ENCODE measurements around the gene RET.

RET gene

GRCh38 chr10:43120929-43121314 is 44.1 kb downstream of the RET start:
- no peak for DNase-seq (ENCODE audit: low read depth in 2 of 2)

DNA sequence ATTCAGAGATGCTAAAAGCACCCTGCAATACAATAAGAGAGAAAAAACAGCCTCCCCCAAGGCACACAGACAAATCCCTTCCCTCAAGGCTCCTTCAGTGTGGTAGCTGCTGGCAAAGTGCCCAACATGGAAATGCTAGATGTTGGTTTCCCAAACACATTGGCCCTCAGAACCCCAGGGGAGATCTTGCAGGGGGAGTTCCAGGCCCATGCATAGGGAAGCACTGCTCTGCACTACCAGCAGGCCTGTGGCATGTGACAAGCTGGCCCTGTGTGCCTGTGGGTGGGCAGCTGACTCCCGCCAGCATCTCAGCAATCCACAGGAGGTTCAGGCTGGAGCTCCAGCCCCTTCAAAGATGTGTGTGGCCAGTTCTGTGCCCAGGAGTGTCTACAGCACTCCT is 44.6 kb downstream of the RET start:
- DNase-seq (ENCODE audit: low read depth in 2 of 2): no peak

DNA sequence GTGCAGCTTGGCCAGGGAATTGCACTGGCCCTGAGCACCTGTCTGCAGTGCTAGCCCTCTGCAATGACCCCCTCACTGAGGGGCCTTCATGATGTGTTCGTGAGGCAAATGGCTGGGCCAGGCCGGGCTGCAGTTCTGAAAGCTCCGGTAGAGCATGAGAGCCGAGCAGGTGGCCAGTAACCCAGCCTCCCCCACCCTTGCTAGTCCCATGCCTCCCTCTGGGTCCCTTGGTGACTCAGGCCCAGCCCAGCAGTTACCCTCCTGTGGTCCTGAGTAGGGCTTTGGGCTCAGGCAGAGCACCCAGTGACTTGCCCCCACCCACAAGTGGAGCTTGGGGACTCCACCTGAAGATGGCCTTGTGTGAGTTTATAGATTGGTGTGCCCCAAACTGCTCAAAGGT is 45.2 kb downstream of the RET start:
- DNase-seq (ENCODE audit: low read depth in 2 of 2): no peak

DNA sequence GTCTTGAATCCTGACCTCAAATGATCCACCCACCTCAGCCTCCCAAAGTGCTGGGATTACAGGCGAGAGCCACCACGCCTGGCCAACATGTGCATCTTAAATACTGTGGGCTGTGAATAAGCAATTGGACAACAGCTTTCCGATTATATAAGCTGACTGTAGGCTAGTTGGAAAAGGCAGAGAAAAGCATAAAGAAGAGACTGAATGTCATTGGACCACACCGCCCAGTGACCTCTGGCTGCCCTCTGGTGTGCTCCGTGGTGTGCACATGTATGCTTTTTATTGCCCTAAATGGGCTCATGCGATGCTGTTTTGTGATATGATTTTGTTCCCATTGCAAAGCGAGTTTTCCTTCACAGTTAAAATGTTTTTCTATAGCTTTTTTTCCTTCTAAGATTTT is 46.0 kb downstream of the RET start:
- DNase-seq (ENCODE audit: low read depth in 2 of 2): no peak

DNA sequence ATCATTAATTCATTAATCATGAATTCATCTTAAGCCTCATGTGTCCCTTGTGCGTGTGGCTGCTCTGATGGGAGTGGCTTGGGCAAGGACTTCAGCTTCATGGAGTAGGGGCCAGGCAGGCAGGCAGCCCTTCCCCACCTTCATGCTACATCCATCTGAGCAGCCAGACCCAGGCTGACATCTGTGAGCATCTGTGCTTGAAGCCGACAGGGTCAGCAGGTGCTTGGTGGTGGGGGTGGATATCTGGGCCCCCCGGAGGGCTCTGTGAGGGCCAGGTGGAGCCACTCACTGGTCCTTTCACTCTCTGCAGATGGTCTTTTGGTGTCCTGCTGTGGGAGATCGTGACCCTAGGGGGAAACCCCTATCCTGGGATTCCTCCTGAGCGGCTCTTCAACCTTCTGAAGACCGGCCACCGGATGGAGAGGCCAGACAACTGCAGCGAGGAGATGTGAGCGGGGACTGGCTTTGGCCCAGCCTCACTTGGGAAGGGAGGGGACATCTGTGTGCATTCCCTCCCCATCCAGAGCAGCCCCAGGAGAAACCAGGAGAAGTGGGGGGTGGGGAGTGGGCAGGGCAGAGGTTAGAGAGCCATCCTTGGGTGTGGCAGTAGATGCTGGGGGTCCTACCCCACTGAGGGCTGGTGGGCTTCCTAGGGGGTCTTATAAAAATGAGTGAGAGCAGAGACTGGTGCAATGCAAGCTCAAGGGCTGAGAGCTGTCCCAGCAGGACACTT is 46.7 kb downstream of the RET start:
- DNase-seq (ENCODE audit: low read depth in 2 of 2): no peak

DNA sequence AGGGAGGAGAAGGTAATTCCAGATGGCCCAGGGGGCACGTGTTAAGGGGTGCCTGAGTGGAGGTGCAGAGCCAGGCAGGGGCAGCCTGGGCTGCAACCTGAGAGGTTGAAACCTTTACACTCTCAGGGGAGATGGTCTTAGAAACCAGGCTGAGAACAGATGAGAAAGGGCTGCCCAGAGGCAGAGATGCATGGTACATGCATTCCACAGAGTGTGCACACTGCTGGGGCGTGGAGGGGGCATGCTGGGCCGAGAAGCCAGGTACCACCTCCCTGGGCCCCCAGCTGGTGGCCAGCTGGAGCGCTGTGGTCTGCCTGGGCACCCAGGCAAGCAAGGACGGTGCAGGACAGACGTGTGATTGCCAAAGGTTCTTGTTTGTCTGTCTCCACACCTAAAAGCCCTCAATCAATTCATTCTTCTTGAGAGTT is 47.2 kb downstream of the RET start:
- no peak for DNase-seq (ENCODE audit: low read depth in 2 of 2)

- no peak for DNase-seq (ENCODE audit: low read depth in 2 of 2)
Observed at GRCh38 chr10:43124574-43125273, 47.9 kb downstream of the RET start.

- DNase-seq (ENCODE audit: low read depth in 2 of 2): no peak
Observed at GRCh38 chr10:43125274-43125845, 48.5 kb downstream of the RET start.

DNA sequence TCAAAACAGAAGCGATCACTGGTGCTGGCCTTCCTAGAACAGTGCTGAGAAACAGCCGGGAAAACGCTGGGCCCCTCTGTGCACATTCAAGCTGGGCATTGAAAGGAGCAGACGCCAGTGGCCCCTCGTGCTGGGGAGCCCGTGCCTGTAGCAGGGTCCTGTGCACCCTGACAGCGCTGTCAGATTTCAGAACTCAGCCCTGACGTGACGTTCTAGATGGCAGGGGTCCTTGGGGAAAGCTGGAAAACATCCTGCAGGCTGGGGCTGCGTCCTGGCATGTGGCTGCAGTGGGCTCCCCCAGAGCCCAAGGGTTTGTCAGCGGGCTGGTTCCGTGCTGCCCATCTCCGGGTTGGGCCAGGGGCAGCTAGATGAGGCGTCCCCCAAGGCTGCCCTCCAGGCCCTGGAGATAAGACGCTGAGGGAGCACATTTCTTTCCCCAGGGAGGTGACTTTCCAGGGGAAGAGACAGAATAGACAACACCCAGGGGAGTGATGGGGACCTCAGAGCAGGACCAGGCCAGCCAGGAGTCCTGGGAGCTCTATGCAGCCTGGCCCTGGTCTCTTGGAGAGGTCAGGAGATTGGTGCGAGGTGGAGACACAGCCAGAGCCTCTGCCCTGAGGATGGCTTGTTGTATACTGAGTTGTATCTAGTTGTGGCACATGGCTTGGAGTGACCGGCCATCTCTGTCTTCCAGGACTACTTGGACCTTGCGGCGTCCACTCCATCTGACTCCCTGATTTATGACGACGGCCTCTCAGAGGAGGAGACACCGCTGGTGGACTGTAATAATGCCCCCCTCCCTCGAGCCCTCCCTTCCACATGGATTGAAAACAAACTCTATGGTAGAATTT is 49.2 kb downstream of the RET start:
- no peak for DNase-seq (ENCODE audit: low read depth in 2 of 2)

DNA sequence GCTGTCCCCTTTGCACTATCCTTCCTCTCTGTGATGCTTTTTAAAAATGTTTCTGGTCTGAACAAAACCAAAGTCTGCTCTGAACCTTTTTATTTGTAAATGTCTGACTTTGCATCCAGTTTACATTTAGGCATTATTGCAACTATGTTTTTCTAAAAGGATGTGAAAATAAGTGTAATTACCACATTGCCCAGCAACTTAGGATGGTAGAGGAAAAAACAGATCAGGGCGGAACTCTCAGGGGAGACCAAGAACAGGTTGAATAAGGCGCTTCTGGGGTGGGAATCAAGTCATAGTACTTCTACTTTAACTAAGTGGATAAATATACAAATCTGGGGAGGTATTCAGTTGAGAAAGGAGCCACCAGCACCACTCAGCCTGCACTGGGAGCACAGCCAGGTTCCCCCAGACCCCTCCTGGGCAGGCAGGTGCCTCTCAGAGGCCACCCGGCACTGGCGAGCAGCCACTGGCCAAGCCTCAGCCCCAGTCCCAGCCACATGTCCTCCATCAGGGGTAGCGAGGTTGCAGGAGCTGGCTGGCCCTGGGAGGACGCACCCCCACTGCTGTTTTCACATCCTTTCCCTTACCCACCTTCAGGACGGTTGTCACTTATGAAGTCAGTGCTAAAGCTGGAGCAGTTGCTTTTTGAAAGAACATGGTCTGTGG is 50.0 kb downstream of the RET start:
- no peak for DNase-seq (ENCODE audit: low read depth in 2 of 2)

GRCh38 chr10:43127442-43127841 is 50.6 kb downstream of the RET start:
- DNase-seq (ENCODE audit: low read depth in 2 of 2): no peak

DNA sequence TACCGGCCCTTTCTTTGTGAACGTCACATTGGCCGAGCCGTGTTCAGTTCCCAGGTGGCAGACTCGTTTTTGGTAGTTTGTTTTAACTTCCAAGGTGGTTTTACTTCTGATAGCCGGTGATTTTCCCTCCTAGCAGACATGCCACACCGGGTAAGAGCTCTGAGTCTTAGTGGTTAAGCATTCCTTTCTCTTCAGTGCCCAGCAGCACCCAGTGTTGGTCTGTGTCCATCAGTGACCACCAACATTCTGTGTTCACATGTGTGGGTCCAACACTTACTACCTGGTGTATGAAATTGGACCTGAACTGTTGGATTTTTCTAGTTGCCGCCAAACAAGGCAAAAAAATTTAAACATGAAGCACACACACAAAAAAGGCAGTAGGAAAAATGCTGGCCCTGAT is 51.5 kb downstream of the RET start:
- no peak for DNase-seq (ENCODE audit: low read depth in 2 of 2)

- DNase-seq (ENCODE audit: low read depth in 2 of 2): peak; percentile 89 to 92
Observed at GRCh38 chr10:43128958-43129706, 52.3 kb downstream of the RET start.

GRCh38 chr10:43130770-43131171 is 53.9 kb downstream of the RET start:
- no peak for DNase-seq (ENCODE audit: low read depth in 2 of 2)

- DNase-seq (ENCODE audit: low read depth in 2 of 2): no peak
Observed at GRCh38 chr10:43131256-43131655, 54.4 kb downstream of the RET start.

DNA sequence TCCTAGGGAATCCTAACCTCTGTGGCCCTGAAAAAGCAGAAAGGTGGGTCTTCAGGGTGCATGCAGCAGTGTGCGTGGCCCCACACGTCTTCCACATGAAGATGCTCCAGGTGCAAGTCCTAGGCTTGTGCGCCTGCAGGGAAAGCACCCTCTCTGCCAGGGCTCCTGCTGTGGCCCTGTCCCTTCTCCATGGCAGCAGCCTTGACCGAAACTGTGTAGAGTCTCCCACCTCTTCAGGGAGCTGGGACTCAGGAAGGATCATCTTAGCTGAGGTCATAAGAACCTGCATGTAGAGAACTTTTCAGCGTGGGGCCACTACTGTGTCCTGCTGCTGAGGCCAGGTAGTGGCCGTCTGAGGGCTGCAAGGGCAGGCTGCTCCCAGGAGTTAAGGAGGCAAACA is 55.0 kb downstream of the RET start:
- DNase-seq (ENCODE audit: low read depth in 2 of 2): no peak

DNA sequence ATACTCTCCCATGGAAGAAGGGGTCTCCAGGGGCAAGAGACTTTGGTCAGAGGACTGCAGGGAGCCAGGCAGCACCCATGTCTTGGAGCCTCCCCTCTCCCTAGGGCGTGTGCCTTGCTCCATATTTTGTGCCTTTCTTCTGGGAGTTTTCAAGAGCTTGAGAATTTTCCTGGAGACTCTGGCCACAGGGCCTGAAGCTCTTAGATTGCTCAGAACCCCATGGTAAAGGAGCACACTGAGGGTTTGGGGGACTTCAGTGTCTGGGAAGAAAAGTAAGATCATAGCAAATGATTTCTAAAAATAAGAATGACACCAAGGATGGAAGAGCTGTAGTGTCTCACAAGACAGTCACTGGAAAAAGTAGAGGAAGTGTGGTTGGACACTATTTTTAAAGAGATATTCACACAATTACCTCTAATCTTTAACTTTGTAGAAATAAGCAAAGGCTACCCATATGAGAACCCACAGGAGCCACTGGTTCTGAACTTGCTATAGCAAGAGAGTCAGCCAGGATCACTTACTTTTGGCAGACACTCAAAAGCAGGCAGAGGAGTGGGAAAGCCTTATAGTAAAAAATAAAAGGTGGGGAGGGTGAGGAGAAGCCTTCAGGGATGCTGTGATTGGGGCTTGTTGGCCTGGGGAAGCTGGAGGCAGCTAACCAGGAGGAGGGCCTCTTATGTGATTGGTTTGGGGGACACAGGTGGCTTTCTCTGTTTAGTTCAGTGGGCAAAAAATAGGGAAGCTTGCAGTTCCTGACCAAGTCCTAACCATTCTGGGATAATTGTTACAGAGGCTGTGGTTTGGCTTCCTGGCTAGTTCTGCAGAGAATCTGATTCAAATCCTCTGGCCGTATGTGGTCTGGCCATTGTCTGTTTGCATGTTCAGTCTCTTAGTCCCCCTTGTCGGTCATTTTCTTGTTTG is 56.3 kb downstream of the RET start:
- DNase-seq (ENCODE audit: low read depth in 2 of 2): no peak

- DNase-seq (ENCODE audit: low read depth in 2 of 2): no peak
Observed at GRCh38 chr10:43134126-43134905, 57.4 kb downstream of the RET start.

- no peak for DNase-seq (ENCODE audit: low read depth in 2 of 2)
Observed at GRCh38 chr10:43135064-43135463, 58.2 kb downstream of the RET start.
